GM12875 (cell line): ENCODE results near the gene IFNLR1.

Experiments used
- H3K4me3 ChIP-seq: one replicate; pipeline ENCODE4 v1.5.1; 2011; ENCODE audit warnings: low read depth, low read length, control low read depth
- TF ChIP-seq, protein P1 (sequence below): IDR thresholded peaks from 2 replicates; pipeline ENCODE4 v1.5.1; 2011; ENCODE audit warnings: low read depth, mild to moderate bottlenecking, control low read depth, inconsistent platforms, low read length, moderate library complexity, borderline replicate concordance; ENCODE audit not compliant: insufficient read depth

Gene IFNLR1

DNA sequence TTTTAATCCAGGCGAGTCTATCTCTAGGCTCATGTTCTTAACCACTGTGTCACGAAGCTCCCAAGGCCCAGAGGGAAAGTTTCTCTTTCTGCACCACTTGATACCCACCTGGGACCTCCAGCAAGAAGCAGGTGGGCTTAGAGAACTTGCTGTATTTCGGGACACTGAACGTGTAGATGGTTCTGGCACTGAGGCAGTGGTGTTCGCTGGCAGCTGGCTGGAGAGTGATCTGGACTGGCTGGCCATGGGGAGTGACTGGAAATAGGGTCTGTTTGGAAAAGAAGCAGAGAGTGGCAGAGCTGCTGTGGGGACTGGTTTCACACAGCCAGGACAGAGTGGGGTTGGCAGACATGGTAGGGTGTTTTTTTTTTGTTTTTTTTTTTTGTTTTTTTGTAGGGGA lies 27.7 kb downstream of the IFNLR1 start:
- TF ChIP-seq, protein P1, sequence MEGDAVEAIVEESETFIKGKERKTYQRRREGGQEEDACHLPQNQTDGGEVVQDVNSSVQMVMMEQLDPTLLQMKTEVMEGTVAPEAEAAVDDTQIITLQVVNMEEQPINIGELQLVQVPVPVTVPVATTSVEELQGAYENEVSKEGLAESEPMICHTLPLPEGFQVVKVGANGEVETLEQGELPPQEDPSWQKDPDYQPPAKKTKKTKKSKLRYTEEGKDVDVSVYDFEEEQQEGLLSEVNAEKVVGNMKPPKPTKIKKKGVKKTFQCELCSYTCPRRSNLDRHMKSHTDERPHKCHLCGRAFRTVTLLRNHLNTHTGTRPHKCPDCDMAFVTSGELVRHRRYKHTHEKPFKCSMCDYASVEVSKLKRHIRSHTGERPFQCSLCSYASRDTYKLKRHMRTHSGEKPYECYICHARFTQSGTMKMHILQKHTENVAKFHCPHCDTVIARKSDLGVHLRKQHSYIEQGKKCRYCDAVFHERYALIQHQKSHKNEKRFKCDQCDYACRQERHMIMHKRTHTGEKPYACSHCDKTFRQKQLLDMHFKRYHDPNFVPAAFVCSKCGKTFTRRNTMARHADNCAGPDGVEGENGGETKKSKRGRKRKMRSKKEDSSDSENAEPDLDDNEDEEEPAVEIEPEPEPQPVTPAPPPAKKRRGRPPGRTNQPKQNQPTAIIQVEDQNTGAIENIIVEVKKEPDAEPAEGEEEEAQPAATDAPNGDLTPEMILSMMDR: no peak
- H3K4me3 ChIP-seq: no peak overlapping the region

DNA sequence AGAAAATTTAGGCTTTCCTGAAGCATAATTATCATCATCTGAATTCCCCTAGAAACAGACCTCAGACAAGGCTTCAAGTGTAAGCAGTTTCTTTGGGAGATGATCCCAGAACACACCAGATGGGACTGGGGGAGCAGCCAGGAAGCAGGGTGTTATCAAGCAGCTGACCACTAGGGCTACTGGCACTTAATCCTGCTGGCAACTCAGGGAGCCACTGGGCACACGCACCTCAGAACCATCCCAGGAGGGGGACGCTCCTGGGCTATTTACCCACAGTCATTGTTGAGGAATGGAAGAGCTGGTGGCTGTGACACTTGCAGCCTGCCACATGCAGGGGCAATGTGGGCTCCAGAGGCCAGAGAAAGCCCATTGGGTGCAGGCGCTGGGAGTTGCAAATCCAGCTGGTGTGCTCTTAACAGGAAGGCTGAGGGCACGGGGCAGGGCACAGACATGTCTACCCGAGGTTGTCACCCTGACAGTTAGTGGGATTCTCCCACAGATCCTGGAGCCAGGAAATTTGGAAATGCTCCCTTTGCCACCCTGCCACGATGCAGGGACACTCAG lies 29.1 kb downstream of the IFNLR1 start:
- H3K4me3 ChIP-seq: no peak overlapping the region
- TF ChIP-seq, protein P1: 0 out of 2 replicates have a peak, but pooled peaks have one; percentile 12

DNA sequence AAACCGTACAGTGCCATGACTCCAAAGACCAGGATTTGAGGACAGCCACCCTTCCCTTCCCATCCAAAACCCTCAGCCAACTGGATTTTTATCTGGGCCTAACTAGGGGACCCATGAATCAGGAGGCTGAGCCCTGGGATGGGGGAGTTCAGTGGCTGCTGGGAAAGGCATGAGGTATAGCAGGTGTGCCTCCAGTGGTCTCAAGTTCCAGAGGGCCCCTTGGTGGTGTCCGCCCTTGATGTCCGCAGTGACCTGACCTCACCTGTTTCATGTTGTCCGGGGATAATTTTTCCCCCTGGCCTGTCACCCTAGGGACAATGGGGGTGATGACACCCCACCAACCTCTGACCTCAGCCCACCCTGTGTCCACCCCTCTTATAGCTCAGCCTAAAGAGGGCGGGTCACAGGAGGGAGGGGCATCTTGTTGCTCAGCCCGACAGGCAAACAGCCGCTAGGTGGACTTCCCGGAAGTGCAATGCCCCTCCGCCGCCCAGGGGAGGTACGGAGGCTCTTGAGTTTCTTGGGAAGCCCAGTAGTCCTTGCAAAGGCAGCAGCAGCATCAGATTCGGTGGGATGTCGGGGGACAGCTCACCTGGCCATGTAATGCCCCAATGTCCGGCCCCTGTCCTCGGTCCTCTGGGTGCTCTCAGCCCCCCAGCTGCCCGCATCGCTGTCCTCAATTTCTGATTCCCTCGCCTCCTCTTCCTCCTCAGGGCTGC lies 30.4 kb downstream of the IFNLR1 start:
- TF ChIP-seq, protein P1: no peak
- H3K4me3 ChIP-seq: no peak overlapping the region

DNA sequence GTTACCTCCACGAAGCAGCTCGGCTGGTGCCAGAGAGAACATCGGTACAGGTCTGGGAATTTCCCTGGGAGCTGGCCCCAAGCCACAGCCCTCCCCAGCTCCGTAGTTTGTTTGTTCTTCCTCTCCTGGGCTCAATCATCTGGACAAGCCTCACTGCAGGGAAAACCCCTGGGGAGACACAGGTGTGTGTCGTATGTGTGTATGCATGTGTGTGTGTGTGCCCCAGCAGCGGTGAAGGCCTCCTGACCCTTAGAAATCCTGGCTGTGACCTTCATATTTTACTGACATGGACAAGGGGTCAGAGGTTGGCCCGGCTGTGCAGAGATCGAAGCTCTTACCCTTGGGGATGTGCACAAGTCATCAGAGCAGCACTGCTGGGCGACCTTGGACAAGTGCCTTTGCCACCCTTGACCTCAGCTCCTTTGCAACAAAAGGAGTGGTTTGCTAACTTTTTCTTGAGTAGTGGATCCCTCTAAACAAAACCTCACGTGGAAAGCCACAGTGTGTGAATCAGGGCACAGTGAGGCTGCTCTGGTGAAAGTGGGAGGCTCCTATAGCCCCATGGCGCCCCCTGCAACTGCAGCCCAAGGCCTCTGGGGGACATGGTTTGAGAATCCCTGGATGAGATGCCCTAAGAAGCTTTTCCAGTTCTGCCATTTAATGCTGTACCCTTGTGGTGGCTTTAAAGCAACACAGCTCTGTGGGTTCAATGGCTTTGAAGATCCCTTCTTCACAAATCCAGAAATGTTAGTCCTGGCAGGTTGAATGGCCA lies 31.9 kb downstream of the IFNLR1 start:
- TF ChIP-seq, protein P1: peak; percentile 37
- H3K4me3 ChIP-seq: no peak overlapping the region

GRCh38 chr1:24154215-24154614 lies 32.9 kb downstream of the IFNLR1 start:
- H3K4me3 ChIP-seq: no peak overlapping the region
- TF ChIP-seq, protein P1: no peak

DNA sequence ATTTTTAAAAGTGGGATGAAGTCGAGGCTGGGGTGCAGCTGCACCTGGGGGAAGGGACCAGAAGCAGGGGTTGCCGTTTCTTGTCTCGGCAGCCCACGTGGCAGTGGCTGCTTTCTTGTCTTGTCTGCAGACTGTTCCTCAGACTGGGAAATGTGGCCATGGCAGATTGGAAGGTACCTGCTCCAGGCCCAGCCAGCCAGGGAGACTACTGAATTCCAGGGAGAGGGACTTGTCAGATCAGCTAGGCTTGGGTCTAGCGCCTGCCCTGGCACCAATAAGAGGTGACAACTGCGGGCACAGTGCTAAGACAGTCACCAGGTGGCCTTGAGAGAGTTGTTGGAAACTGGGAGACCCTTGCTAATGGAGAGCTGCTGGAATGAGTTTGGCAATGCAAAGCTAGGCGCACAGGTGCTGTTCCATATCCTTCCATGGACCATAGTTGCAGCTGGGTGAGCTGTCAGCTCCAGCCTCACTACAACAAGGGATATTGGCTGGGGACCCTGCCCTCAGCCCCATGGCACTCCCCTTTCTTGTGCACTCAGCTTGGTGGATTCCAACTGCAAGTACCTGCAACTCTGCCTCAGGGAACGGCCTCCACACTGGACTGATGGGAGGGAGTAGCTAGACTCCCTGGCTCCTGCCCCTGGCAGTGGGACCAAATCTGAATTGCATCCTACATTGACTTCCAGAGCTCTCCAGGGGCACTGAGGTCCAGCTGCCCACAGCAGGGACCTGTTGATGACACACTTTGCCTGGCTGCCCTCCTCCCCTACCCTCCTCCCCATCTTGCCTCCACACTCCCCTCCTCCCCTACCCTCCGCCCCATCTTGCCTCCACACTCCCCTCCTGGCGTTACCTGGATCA lies 34.2 kb downstream of the IFNLR1 start:
- H3K4me3 ChIP-seq: no peak overlapping the region
- TF ChIP-seq, protein P1: no peak
